OCI-LY7 (cell line): ENCODE data around the gene BBLN. TPM values are rescaled to one million over a fixed set of nuclear protein-coding genes. Genes with fewer than 3 reads are reported as not detected.

ENCODE experiments used
- BruUV-seq: library from RNA; stranded (reverse); fragments of 400-500 nt; replicated peaks from 2 replicates; lab custom pipeline; 2021; lab: Mats Ljungman, UMichigan
- CTCF ChIA-PET: fragments of 300-600 bp; sonication (Branson Sonifier 250); formaldehyde crosslinking; loops from one replicate; lab custom pipeline; 2022; ENCODE audit warnings: antibody characterized with exemption; ENCODE audit not compliant: unreplicated experiment; lab: Charles Lee
- POLR2A ChIA-PET: fragments of 300-600 bp; sonication (Branson Sonifier 250); formaldehyde crosslinking; loops from one replicate; lab custom pipeline; 2022; ENCODE audit warnings: antibody characterized with exemption; lab: Charles Lee
- DNase-seq: peaks from one replicate; pipeline ENCODE4 v3.0.0-alpha.2; 2015; ENCODE audit warnings: low spot score
- H2AFZ ChIP-seq: fragments of 200-600 bp; sonication (generic), shearing (Covaris generic); 2 replicates; pipeline ENCODE4 v1.6.1; 2014; ENCODE audit warnings: mild to moderate bottlenecking, antibody characterized with exemption, low read length, moderate library complexity
- H3K27ac ChIP-seq: fragments of 200-600 bp; sonication (generic); 2 replicates; pipeline ENCODE4 v1.5.1; 2014; ENCODE audit warnings: mixed run types, low read depth, mild to moderate bottlenecking, moderate library complexity, low read length, inconsistent platforms; ENCODE audit not compliant: poor library complexity, severe bottlenecking
- H3K36me3 ChIP-seq: fragments of 200-600 bp; sonication (generic); 2 replicates; pipeline ENCODE4 v1.6.1; 2014; ENCODE audit warnings: mild to moderate bottlenecking, antibody characterized with exemption, low read length, moderate library complexity, mixed read lengths; ENCODE audit not compliant: insufficient read depth
- H3K4me1 ChIP-seq: fragments of 200-600 bp; sonication (generic); 2 replicates; pipeline ENCODE4 v1.5.1; 2014; ENCODE audit warnings: mild to moderate bottlenecking, low read length; ENCODE audit not compliant: insufficient read depth, poor library complexity, severe bottlenecking
- H3K4me2 ChIP-seq: fragments of 200-600 bp; sonication (generic); 2 replicates; pipeline ENCODE4 v1.6.1; 2014; ENCODE audit warnings: mild to moderate bottlenecking, low read length
- H3K4me3 ChIP-seq: fragments of 200-600 bp; sonication (generic); 2 replicates; pipeline ENCODE4 v1.5.1; 2014; ENCODE audit warnings: mild to moderate bottlenecking, low read depth, low read length; ENCODE audit not compliant: poor library complexity, severe bottlenecking
- H3K79me2 ChIP-seq: fragments of 200-600 bp; sonication (generic); 2 replicates; pipeline ENCODE4 v1.6.1; 2016; ENCODE audit warnings: low read depth, mild to moderate bottlenecking, low read length, moderate library complexity, mixed read lengths; ENCODE audit not compliant: insufficient read depth
- H3K9me2 ChIP-seq: fragments of 200-600 bp; sonication (generic); 2 replicates; pipeline ENCODE4 v1.6.1; 2016; ENCODE audit warnings: mild to moderate bottlenecking, low read length, mixed read lengths; ENCODE audit not compliant: insufficient read depth
- H3K9me3 ChIP-seq: fragments of 200-600 bp; sonication (generic); 2 replicates; pipeline ENCODE4 v1.6.1; 2014; ENCODE audit warnings: mild to moderate bottlenecking, mixed run types, low read length, mixed read lengths
- H4K20me1 ChIP-seq: fragments of 200-600 bp; sonication (generic); 2 replicates; pipeline ENCODE4 v1.6.1; 2014; ENCODE audit warnings: mild to moderate bottlenecking, antibody characterized with exemption, low read length, moderate library complexity, mixed read lengths; ENCODE audit not compliant: insufficient read depth
- CTCF ChIP-seq: fragments of 200-600 bp; sonication (generic); conservative IDR thresholded peaks from 2 replicates; pipeline ENCODE4 v1.5.1; 2014; ENCODE audit warnings: mild to moderate bottlenecking, antibody characterized with exemption, low read length, moderate library complexity, mixed read lengths
- EZH2phosphoT487 ChIP-seq: fragments of 200-600 bp; sonication (generic); IDR thresholded peaks from 2 replicates; pipeline ENCODE4 v1.6.1; 2018; ENCODE audit warnings: low read depth, borderline replicate concordance, mild to moderate bottlenecking, mixed run types, antibody characterized with exemption, low read length, moderate library complexity, mixed read lengths
- intact Hi-C: fragments of 100-400 bp; cut with micrococcal nuclease; formaldehyde crosslinking; loops from one replicate; pipeline ENCODE4 v1.10.0; 2022; ENCODE audit not compliant: unreplicated experiment
- total RNA-seq, 2 experiments: library from RNA; depleted of rRNA in 1 of 2; stranded (reverse); fragments of >200 nt in 1 of 2; shearing (Covaris generic) in 1 of 2; gene quantifications; 2 replicates each; pipeline ENCODE4 v1.2.3, GENCODE V29; 2014 to 2022

Gene BBLN
- total RNA-seq, 2 experiments from 2014 or later = 66.9 to 104 TPM

GRCh38 chr9:128185979-128186965 is 26.2 kb downstream of the BBLN start:
- Histone ChIP-seq H3K36me3 (peaks cover 55% of the 10 kb centered on the region), H3K9me2 (no peaks in the 10 kb centered on the region), H3K9me3 (no peaks in the 10 kb centered on the region), H3K79me2 (no peaks in the 10 kb centered on the region), H4K20me1 (no peaks in the 10 kb centered on the region), H3K27ac (no peak overlapping the region), H3K4me1 (peaks cover 15% of the 10 kb centered on the region), H2AFZ (no peak overlapping the region), H3K4me3 (no peak overlapping the region), H3K4me2 (no peak overlapping the region)
- TF ChIP-seq EZH2phosphoT487 = no peak
- no peak for TF ChIP-seq CTCF
- no TSS peak for BruUV-seq
- intact Hi-C loops = no loop called here
- ChIA-PET POLR2A (interaction anchor here (0.6 to 1.1 kb wide), 2 partner anchors 10 to 733 kb away, joined by 3 to 4 read pairs; no protein-coding TSS in a partner anchor), CTCF (interaction anchor here (0.6 kb wide), 1 partner anchor 234 kb away, joined by 8 read pairs; no protein-coding TSS in a partner anchor)
- DNase-seq = no peak

- no peak overlapping the region for H3K27ac ChIP-seq
- no peaks in the 10 kb centered on the region for H3K79me2 ChIP-seq
- no peaks in the 10 kb centered on the region for H3K9me2 ChIP-seq
- TF ChIP-seq CTCF = no peak
- POLR2A ChIA-PET = interaction anchor here (0.7 to 1.1 kb wide), 2 partner anchors 9 to 159 kb away, joined by 3 to 4 read pairs; no protein-coding TSS in a partner anchor
- no peak for DNase-seq
- no TSS peak for BruUV-seq
- CTCF ChIA-PET = interaction anchor here (0.5 kb wide), 1 partner anchor 18 kb away, joined by 3 read pairs; no protein-coding TSS in a partner anchor
- H4K20me1 ChIP-seq = no peaks in the 10 kb centered on the region
- H3K9me3 ChIP-seq = no peaks in the 10 kb centered on the region
- no peak overlapping the region for H2AFZ ChIP-seq
- H3K4me1 ChIP-seq = peaks cover 21% of the 10 kb centered on the region
- intact Hi-C loops = no loop called here
- peaks cover 52% of the 10 kb centered on the region for H3K36me3 ChIP-seq
- H3K4me3 ChIP-seq = no peak overlapping the region
- no peak overlapping the region for H3K4me2 ChIP-seq
Measured at GRCh38 chr9:128187361-128187760, 27.3 kb downstream of the BBLN start.

GRCh38 chr9:128188209-128188608 is 28.1 kb downstream of the BBLN start:
- intact Hi-C loops = no loop called here
- Histone ChIP-seq H3K4me1 (peaks cover 21% of the 10 kb centered on the region), H4K20me1 (no peaks in the 10 kb centered on the region), H3K79me2 (no peaks in the 10 kb centered on the region), H3K9me2 (no peaks in the 10 kb centered on the region), H3K4me2 (no peak overlapping the region), H3K4me3 (no peak overlapping the region), H3K9me3 (no peaks in the 10 kb centered on the region), H3K27ac (no peak overlapping the region), H3K36me3 (peaks cover 44% of the 10 kb centered on the region), H2AFZ (no peak overlapping the region)
- CTCF ChIA-PET = no interaction called here
- TF ChIP-seq EZH2phosphoT487 (no peak), CTCF (no peak)
- no TSS peak for BruUV-seq
- DNase-seq = no peak
- POLR2A ChIA-PET = interaction anchor here (0.6 to 0.8 kb wide), 2 partner anchors 50 to 630 kb away, joined by 3 read pairs; partner anchors contain the start of gene ENDOG
